ENCODE measurements around the gene CDH18. TPM values are rescaled to one million over a fixed set of nuclear protein-coding genes. Genes with fewer than 3 reads are reported as not detected.

Gene CDH18
- total RNA-seq, 2 experiments from 2014 or later: not detected

- H2AFZ ChIP-seq (ENCODE audit: low read length): no peak overlapping the region
- H3K79me2 ChIP-seq (ENCODE audit: insufficient read depth, low read depth, low read length): no peaks in the 10 kb centered on the region
- no peak overlapping the region for H3K27ac ChIP-seq (ENCODE audit: low read depth, low read length, poor library complexity, severe bottlenecking)
- intact Hi-C loops (cut with micrococcal nuclease; ENCODE audit: unreplicated experiment): no loop called here
- H3K36me3 ChIP-seq (ENCODE audit: insufficient read depth, low read length): no peaks in the 10 kb centered on the region
- CTCF ChIA-PET (ENCODE audit: unreplicated experiment): no interaction called here
- no peak overlapping the region for H3K4me3 ChIP-seq (ENCODE audit: low read depth, low read length, poor library complexity, severe bottlenecking)
- DNase-seq (ENCODE audit: low spot score): no peak
- no peaks in the 10 kb centered on the region for H3K9me3 ChIP-seq (ENCODE audit: low read length)
- no TSS peak for BruUV-seq (replicated peaks)
- no peaks in the 10 kb centered on the region for H4K20me1 ChIP-seq (ENCODE audit: insufficient read depth, low read length)
- TF ChIP-seq, protein P1, sequence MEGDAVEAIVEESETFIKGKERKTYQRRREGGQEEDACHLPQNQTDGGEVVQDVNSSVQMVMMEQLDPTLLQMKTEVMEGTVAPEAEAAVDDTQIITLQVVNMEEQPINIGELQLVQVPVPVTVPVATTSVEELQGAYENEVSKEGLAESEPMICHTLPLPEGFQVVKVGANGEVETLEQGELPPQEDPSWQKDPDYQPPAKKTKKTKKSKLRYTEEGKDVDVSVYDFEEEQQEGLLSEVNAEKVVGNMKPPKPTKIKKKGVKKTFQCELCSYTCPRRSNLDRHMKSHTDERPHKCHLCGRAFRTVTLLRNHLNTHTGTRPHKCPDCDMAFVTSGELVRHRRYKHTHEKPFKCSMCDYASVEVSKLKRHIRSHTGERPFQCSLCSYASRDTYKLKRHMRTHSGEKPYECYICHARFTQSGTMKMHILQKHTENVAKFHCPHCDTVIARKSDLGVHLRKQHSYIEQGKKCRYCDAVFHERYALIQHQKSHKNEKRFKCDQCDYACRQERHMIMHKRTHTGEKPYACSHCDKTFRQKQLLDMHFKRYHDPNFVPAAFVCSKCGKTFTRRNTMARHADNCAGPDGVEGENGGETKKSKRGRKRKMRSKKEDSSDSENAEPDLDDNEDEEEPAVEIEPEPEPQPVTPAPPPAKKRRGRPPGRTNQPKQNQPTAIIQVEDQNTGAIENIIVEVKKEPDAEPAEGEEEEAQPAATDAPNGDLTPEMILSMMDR (conservative IDR thresholded peaks at IDR 0.05; ENCODE audit: low read length): no peak
- no peak for TF ChIP-seq EZH2phosphoT487 (IDR thresholded peaks at IDR 0.05; ENCODE audit: borderline replicate concordance, low read depth, low read length)
- no peak overlapping the region for H3K4me2 ChIP-seq (ENCODE audit: low read length)
- no peaks in the 10 kb centered on the region for H3K9me2 ChIP-seq (ENCODE audit: insufficient read depth, low read length)
- no peaks in the 10 kb centered on the region for H3K4me1 ChIP-seq (ENCODE audit: insufficient read depth, low read length, poor library complexity, severe bottlenecking)
- POLR2A ChIA-PET: interaction anchor here (0.7 to 1.6 kb wide), 2 partner anchors 12 to 21 kb away, joined by 3 to 5 read pairs; no protein-coding TSS in a partner anchor
These were observed 77.9 kb downstream of the CDH18 start for GRCh38 chr5:19910136-19910535.

DNA sequence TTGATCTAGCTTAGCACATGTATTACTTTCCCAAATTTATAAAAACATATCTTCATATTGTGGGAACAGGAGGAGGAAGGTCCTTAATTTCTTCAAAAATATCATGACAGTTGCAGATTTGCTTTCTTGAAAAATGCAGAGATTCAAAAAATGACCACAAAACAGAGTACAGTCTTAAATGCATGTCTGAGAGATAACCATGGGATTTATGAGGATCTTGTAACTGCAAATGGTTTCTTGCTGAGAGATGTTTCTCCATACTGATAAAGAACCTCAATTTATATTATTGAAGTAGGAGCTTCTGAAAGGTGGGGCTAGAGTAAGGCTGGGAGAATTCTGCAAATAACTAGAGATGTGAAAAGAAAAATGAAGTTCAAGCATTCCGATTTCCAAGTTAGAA is 83.2 kb downstream of the CDH18 start:
- Histone ChIP-seq H3K4me2 (ENCODE audit: low read length) (no peak overlapping the region), H3K36me3 (ENCODE audit: insufficient read depth, low read length) (no peaks in the 10 kb centered on the region), H2AFZ (ENCODE audit: low read length) (no peak overlapping the region), H4K20me1 (ENCODE audit: insufficient read depth, low read length) (no peaks in the 10 kb centered on the region), H3K9me2 (ENCODE audit: insufficient read depth, low read length) (no peaks in the 10 kb centered on the region), H3K79me2 (ENCODE audit: insufficient read depth, low read depth, low read length) (no peaks in the 10 kb centered on the region), H3K27ac (ENCODE audit: low read depth, low read length, poor library complexity, severe bottlenecking) (no peak overlapping the region), H3K9me3 (ENCODE audit: low read length) (no peaks in the 10 kb centered on the region), H3K4me1 (ENCODE audit: insufficient read depth, low read length, poor library complexity, severe bottlenecking) (no peaks in the 10 kb centered on the region), H3K4me3 (ENCODE audit: low read depth, low read length, poor library complexity, severe bottlenecking) (no peak overlapping the region)
- no peak for DNase-seq (ENCODE audit: low spot score)
- intact Hi-C loops (cut with micrococcal nuclease; ENCODE audit: unreplicated experiment): no loop called here
- BruUV-seq (replicated peaks): no TSS peak
- POLR2A ChIA-PET: interaction anchor here (0.6 kb wide), 1 partner anchor 9 kb away, joined by 4 read pairs; no protein-coding TSS in a partner anchor
- CTCF ChIA-PET (ENCODE audit: unreplicated experiment): no interaction called here
- TF ChIP-seq, protein P1 (conservative IDR thresholded peaks at IDR 0.05; ENCODE audit: low read length): no peak
- no peak for TF ChIP-seq EZH2phosphoT487 (IDR thresholded peaks at IDR 0.05; ENCODE audit: borderline replicate concordance, low read depth, low read length)

DNA sequence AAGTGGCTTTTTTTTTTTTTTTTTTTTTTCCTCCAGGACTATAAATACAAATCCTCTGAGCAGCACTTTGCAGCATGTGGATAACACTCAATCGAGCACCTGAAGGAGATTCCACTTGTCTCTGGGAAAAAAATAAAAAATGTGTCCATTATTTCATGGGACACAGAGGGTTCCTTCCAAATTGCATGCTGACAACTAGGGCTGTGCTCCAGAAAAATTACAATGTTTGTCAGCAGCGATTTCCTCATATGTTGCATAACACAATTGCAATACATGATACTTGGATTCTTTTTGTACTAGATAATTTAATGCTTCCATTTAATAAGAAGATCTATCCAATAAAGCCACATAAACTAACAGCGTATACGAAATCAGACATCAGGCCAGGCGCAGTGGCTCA is 84.4 kb downstream of the CDH18 start:
- no peaks in the 10 kb centered on the region for H3K36me3 ChIP-seq (ENCODE audit: insufficient read depth, low read length)
- H3K9me2 ChIP-seq (ENCODE audit: insufficient read depth, low read length): no peaks in the 10 kb centered on the region
- no peak for TF ChIP-seq EZH2phosphoT487 (IDR thresholded peaks at IDR 0.05; ENCODE audit: borderline replicate concordance, low read depth, low read length)
- TF ChIP-seq, protein P1 (conservative IDR thresholded peaks at IDR 0.05; ENCODE audit: low read length): no peak
- no TSS peak for BruUV-seq (replicated peaks)
- CTCF ChIA-PET (ENCODE audit: unreplicated experiment): no interaction called here
- H3K4me3 ChIP-seq (ENCODE audit: low read depth, low read length, poor library complexity, severe bottlenecking): no peak overlapping the region
- H2AFZ ChIP-seq (ENCODE audit: low read length): no peak overlapping the region
- no peaks in the 10 kb centered on the region for H3K9me3 ChIP-seq (ENCODE audit: low read length)
- H4K20me1 ChIP-seq (ENCODE audit: insufficient read depth, low read length): no peaks in the 10 kb centered on the region
- POLR2A ChIA-PET: no interaction called here
- no peaks in the 10 kb centered on the region for H3K4me1 ChIP-seq (ENCODE audit: insufficient read depth, low read length, poor library complexity, severe bottlenecking)
- no peaks in the 10 kb centered on the region for H3K79me2 ChIP-seq (ENCODE audit: insufficient read depth, low read depth, low read length)
- H3K27ac ChIP-seq (ENCODE audit: low read depth, low read length, poor library complexity, severe bottlenecking): no peak overlapping the region
- H3K4me2 ChIP-seq (ENCODE audit: low read length): no peak overlapping the region
- intact Hi-C loops (cut with micrococcal nuclease; ENCODE audit: unreplicated experiment): no loop called here
- DNase-seq (ENCODE audit: low spot score): no peak
